IPS-18a (cell line): Measurements from ENCODE around the gene NEMF.
A peak's percentile ranks its signal among the peaks of the same experiment; 100 is the strongest.
"Not testable (repeated sequence)": the region's sequence is repeated elsewhere in the genome, so short reads cannot be mapped to it uniquely, and the experiment has no call there.

Source experiments
- H3K27ac ChIP-seq: one replicate; pipeline ENCODE4 v1.5.1; 2013; ENCODE audit warnings: low read length
- H3K27me3 ChIP-seq: one replicate; pipeline ENCODE4 v1.6.1; 2013; ENCODE audit warnings: mild to moderate bottlenecking, low read length; ENCODE audit not compliant: control insufficient read depth, insufficient read depth
- H3K36me3 ChIP-seq: one replicate; pipeline ENCODE4 v1.6.1; 2013; ENCODE audit warnings: low read depth, low read length; ENCODE audit not compliant: control insufficient read depth
- H3K4me1 ChIP-seq: one replicate; pipeline ENCODE4 v1.6.1; 2013; ENCODE audit warnings: low read depth, low read length; ENCODE audit not compliant: control insufficient read depth
- H3K4me3 ChIP-seq: one replicate; pipeline ENCODE4 v1.5.1; 2013; ENCODE audit warnings: low read length
- H3K9ac ChIP-seq: one replicate; pipeline ENCODE4 v1.6.1; 2013; ENCODE audit warnings: mild to moderate bottlenecking, low read length, moderate library complexity
- H3K9me3 ChIP-seq: one replicate; pipeline ENCODE4 v1.6.1; 2013; ENCODE audit warnings: low read depth, low read length; ENCODE audit not compliant: control insufficient read depth

NEMF gene

GRCh38 chr14:49853572-49854375 is 1.2 kb upstream of the NEMF start:
- no peak overlapping the region for H3K9ac ChIP-seq
- H3K4me3 ChIP-seq: no peak overlapping the region
- H3K4me1 ChIP-seq: peaks cover 7% of the 10 kb centered on the region
- H3K27ac ChIP-seq: no peak overlapping the region
- peaks cover 13% of the 10 kb centered on the region for H3K36me3 ChIP-seq
- H3K27me3 ChIP-seq: no peaks in the 10 kb centered on the region
- H3K9me3 ChIP-seq: no peaks in the 10 kb centered on the region

DNA sequence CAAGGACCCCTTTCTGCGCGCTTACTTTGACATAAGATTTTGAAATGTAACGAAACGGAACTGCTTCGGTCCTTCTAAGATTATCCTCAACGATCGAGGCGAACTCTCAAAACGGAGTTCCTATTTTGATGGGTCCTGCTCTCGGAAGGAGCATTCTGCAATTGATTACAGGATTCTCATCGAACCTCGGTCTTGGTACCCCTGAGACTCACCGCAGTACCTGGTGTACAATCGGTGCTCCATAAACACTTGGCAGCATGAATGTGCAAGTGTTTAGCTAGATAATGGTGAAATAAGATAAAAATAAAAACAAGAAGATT is 530 bp upstream of the NEMF start:
- Histone ChIP-seq H3K4me1 (peaks cover 7% of the 10 kb centered on the region), H3K9ac (peak overlapping the region; percentile 93), H3K27ac (no peak overlapping the region), H3K9me3 (no peaks in the 10 kb centered on the region), H3K36me3 (peaks cover 14% of the 10 kb centered on the region), H3K27me3 (no peaks in the 10 kb centered on the region), H3K4me3 (peak overlapping the region; percentile 94)

DNA sequence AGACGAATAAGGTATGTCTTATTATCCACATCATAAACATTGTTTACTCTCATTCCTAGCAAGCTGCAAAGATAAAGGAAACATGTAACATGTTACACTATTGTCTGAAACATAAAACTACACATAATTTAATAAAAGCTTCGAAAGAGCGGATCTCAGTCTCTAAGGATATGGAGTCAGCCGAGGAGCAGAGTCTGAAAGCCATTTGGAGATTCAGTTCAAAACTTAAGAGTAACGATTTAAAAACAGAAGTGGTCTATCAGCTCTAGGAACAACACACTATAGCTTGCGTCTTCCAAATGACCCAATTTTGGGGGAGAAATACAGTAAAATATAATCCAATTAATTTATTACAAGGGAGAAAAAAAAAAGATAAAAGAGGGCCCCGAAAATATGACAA is 775 bp downstream of the NEMF start:
- peak overlapping the region; percentile 94 for H3K4me3 ChIP-seq
- no peak overlapping the region for H3K27ac ChIP-seq
- H3K9ac ChIP-seq: peak overlapping the region; percentile 93

DNA sequence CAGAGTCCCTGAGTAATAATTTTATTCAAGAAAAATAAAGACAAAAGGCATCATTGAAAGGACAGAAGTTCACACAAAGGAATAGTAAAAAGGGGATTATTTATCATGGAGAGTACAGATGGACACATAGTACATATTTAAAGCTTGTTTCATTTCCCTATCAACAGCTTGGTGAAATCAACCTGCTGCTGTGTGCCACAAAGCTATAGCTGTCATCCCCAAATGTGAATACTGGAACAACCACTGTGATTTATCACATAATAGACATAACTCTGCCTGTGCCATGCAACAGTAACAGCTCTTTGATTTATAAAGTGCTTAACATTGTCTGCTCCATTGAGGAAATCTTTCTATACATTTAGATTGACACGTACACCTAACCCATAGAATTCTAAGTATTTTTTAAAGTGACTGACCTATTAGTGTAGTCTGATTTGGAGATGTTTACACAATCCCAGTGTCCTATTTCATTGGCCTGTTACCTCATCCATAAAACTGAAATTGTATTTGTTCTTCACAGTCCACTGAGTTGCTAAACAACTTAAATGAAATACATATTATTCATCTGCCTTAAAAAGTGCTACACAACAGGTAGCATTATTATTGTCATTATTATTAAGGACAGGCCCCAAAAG is 3.3 kb downstream of the NEMF start:
- Histone ChIP-seq H3K27ac (no peak overlapping the region), H3K36me3 (peaks cover 30% of the 10 kb centered on the region), H3K9ac (no peak overlapping the region), H3K4me3 (no peak overlapping the region), H3K4me1 (peaks cover 7% of the 10 kb centered on the region), H3K27me3 (no peaks in the 10 kb centered on the region), H3K9me3 (no peaks in the 10 kb centered on the region)

More for the DNA sequence above, 775 bp downstream of the NEMF start:
- H3K27me3 ChIP-seq: no peaks in the 10 kb centered on the region
- peaks cover 14% of the 10 kb centered on the region for H3K36me3 ChIP-seq
- H3K4me1 ChIP-seq: peaks cover 7% of the 10 kb centered on the region
- H3K9me3 ChIP-seq: no peaks in the 10 kb centered on the region

DNA sequence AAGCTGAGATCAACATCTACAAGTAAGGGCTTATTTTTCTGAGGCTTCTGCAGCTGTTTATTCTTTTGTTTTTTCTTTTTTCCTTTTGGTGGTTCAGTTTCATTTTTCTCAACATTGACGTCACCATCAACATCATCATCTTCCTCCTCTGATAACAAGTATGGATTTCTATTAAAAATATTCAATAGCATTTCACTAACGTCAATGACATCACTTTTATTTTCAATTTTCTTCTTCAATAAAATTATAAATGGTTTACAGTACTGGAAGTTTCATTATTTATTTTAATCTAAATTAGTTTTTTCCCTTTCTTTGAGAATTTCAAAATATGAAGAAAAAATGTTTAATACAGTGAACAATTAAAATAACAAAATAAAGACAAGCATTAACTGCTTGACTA is 23.9 kb downstream of the NEMF start:
- H3K9me3 ChIP-seq: no peaks in the 10 kb centered on the region

GRCh38 chr14:49820176-49820575 is 32.4 kb downstream of the NEMF start:
- Histone ChIP-seq H3K27ac (no peak overlapping the region), H3K4me1 (no peaks in the 10 kb centered on the region), H3K27me3 (no peaks in the 10 kb centered on the region), H3K9ac (no peak overlapping the region), H3K36me3 (peaks cover 58% of the 10 kb centered on the region), H3K9me3 (no peaks in the 10 kb centered on the region), H3K4me3 (no peak overlapping the region)

More for the DNA sequence above, 23.9 kb downstream of the NEMF start:
- Histone ChIP-seq H3K27me3 (no peaks in the 10 kb centered on the region), H3K9ac (no peak overlapping the region), H3K4me3 (no peak overlapping the region), H3K27ac (no peak overlapping the region), H3K4me1 (no peaks in the 10 kb centered on the region), H3K36me3 (peaks cover 84% of the 10 kb centered on the region)

GRCh38 chr14:49816844-49817243 is 35.7 kb downstream of the NEMF start:
- Histone ChIP-seq H3K27me3 (no peaks in the 10 kb centered on the region), H3K9ac (no peak overlapping the region), H3K36me3 (peaks cover 64% of the 10 kb centered on the region), H3K4me1 (no peaks in the 10 kb centered on the region), H3K9me3 (no peaks in the 10 kb centered on the region), H3K4me3 (no peak overlapping the region), H3K27ac (no peak overlapping the region)

DNA sequence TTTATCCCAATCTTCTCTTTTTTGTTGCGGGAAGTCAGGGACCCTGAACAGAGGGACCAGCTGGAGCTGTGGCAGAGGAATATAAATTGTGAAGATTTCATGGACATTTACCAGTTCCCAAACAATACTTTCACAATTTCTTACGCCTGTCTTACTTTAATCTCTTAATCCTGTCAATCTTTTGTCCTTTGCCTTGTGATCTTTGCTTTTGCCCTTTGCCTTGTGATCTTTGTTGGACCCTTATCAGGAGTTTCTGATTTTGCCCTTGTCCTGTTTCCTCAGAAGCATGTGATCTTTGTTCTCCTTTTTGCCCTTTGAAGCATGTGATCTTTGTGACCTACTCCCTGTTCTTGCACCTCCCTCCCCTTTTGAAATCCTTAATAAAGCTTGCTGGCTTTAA is 36.5 kb downstream of the NEMF start:
- H3K36me3 ChIP-seq: peaks cover 71% of the 10 kb centered on the region
- not testable (repeated sequence) for H3K4me3 ChIP-seq, H3K27me3 ChIP-seq, H3K9me3 ChIP-seq, H3K27ac ChIP-seq, H3K9ac ChIP-seq, H3K4me1 ChIP-seq

DNA sequence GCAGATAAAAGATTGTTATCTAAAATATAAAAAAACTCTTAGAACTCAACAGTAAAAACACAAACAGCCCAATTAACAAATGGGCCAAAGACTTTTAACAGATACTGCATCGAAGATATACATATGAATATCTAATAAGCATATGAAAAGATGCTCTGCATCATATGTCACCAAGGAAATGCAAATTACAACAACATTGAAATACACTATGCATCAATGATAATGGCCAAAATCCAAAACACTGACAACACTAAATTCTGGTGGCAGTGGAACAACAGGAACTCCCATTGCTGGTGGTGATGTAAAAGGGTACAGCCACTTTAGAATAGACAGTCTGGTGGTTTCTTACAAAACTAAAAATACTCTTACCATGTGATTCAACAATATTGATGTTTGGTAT is 43.8 kb downstream of the NEMF start:
- Histone ChIP-seq H3K9ac (no peak overlapping the region), H3K27ac (no peak overlapping the region), H3K9me3 (no peaks in the 10 kb centered on the region), H3K36me3 (peaks cover 53% of the 10 kb centered on the region), H3K4me3 (no peak overlapping the region), H3K4me1 (peaks cover 9% of the 10 kb centered on the region), H3K27me3 (no peaks in the 10 kb centered on the region)

DNA sequence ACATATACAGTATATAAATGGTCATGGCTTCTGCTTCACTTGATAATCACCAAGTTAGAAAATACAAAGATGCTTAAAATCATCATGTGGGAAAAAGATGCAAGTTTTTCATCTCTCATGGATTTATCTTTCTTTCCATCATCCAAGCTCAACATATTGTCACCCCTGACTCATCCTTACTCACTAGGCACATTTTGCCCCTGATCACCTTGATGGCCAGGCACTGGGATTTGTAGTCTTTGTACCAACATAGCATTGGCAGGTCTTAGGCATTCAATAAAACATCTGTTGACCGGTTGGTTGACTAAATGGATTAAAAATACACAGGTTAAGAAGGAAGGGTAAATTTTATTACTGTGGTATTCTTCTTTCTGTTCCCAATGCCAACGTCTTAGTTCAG is 56.6 kb downstream of the NEMF start:
- Histone ChIP-seq H3K4me3 (no peak overlapping the region), H3K4me1 (no peaks in the 10 kb centered on the region), H3K9ac (no peak overlapping the region), H3K9me3 (no peaks in the 10 kb centered on the region), H3K36me3 (peaks cover 67% of the 10 kb centered on the region), H3K27me3 (no peaks in the 10 kb centered on the region), H3K27ac (no peak overlapping the region)

GRCh38 chr14:49792618-49793017 is 60.0 kb downstream of the NEMF start:
- Histone ChIP-seq H3K4me3 (no peak overlapping the region), H3K4me1 (no peaks in the 10 kb centered on the region), H3K9ac (no peak overlapping the region), H3K27me3 (no peaks in the 10 kb centered on the region), H3K27ac (no peak overlapping the region), H3K9me3 (no peaks in the 10 kb centered on the region), H3K36me3 (peaks cover 66% of the 10 kb centered on the region)

DNA sequence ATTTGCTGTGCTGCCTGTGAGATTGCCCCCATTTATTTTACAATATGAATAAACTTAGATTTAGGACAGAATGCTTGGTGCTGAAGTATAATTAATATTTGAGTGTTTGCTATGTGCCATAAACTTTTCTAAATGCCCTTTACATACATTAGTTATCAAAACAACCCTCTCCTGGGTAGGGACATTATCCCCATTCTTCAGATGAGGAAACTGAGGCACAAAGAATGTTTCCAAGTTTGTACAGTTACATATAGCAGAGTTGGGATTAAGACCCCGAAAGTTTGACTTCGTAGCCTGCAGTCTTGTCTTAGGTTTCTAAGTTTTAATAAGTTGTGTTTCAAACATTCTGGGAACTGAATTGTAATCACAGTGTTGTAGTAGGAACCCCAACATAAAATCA is 66.3 kb downstream of the NEMF start:
- H3K4me3 ChIP-seq: no peak overlapping the region
- H3K9ac ChIP-seq: no peak overlapping the region
- H3K4me1 ChIP-seq: no peaks in the 10 kb centered on the region
- H3K9me3 ChIP-seq: no peaks in the 10 kb centered on the region
- no peaks in the 10 kb centered on the region for H3K27me3 ChIP-seq
- no peak overlapping the region for H3K27ac ChIP-seq
- peaks cover 86% of the 10 kb centered on the region for H3K36me3 ChIP-seq
